Neural progenitor cell (in vitro differentiated cells): ENCODE measurements around the gene SMIM27. TPM values are rescaled to one million over a fixed set of nuclear protein-coding genes. Genes with fewer than 3 reads are reported as not detected.

Source experiments
- DNase-seq: peaks from one replicate; pipeline ENCODE4 v3.0.0-alpha.2; 2016; ENCODE audit warnings: low spot score
- H2AFZ ChIP-seq: fragments of 200-600 bp; sonication (generic); replicated peaks from 2 replicates; pipeline ENCODE4 v1.6.1; 2016; ENCODE audit warnings: antibody characterized with exemption
- H3F3A ChIP-seq: fragments of 200-600 bp; sonication (generic); 2 replicates; pipeline ENCODE4 v1.6.1; 2016; ENCODE audit warnings: antibody characterized with exemption, low read depth
- H3K27ac ChIP-seq: fragments of 200-600 bp; sonication (generic); 2 replicates; pipeline ENCODE4 v1.5.1; 2016; ENCODE audit warnings: mild to moderate bottlenecking
- H3K27me3 ChIP-seq: fragments of 200-600 bp; sonication (generic); 2 replicates; pipeline ENCODE4 v1.6.1; 2016; ENCODE audit warnings: mild to moderate bottlenecking, moderate library complexity
- H3K36me3 ChIP-seq: fragments of 200-600 bp; sonication (generic); 2 replicates; pipeline ENCODE4 v1.5.1; 2016
- H3K4me1 ChIP-seq: fragments of 200-600 bp; sonication (generic); 2 replicates; pipeline ENCODE4 v1.6.1; 2016; ENCODE audit warnings: mixed run types
- H3K4me2 ChIP-seq: fragments of 200-600 bp; sonication (generic); 2 replicates; pipeline ENCODE4 v1.6.1; 2016
- H3K4me3 ChIP-seq: fragments of 200-600 bp; sonication (generic); 2 replicates; pipeline ENCODE4 v1.5.1; 2016
- H3K79me2 ChIP-seq: fragments of 200-600 bp; sonication (generic); 2 replicates; pipeline ENCODE4 v1.6.1; 2016; ENCODE audit warnings: low read depth
- H3K9ac ChIP-seq: fragments of 200-600 bp; sonication (generic); 2 replicates; pipeline ENCODE4 v1.6.1; 2016
- H3K9me3 ChIP-seq: fragments of 200-600 bp; sonication (generic); 2 replicates; pipeline ENCODE4 v1.5.1; 2016; ENCODE audit warnings: low read depth
- H4K20me1 ChIP-seq: fragments of 200-600 bp; sonication (generic); 2 replicates; pipeline ENCODE4 v1.6.1; 2016; ENCODE audit warnings: low read depth
- H3K27ac Mint-ChIP-seq: 3 replicates; pipeline ENCODE4 v1.8.0; 2021; ENCODE audit warnings: mixed read lengths
- H3K27me3 Mint-ChIP-seq: 2 replicates; pipeline ENCODE4 v1.8.0; 2022; ENCODE audit warnings: low read depth, mild to moderate bottlenecking, inconsistent platforms, moderate library complexity, mixed read lengths; ENCODE audit not compliant: insufficient read depth
- H3K36me3 Mint-ChIP-seq: 3 replicates; pipeline ENCODE4 v1.8.0; 2021; ENCODE audit warnings: mixed read lengths
- H3K4me1 Mint-ChIP-seq: 3 replicates; pipeline ENCODE4 v1.8.0; 2021; ENCODE audit warnings: mixed read lengths
- H3K4me3 Mint-ChIP-seq: 3 replicates; pipeline ENCODE4 v1.8.0; 2021; ENCODE audit warnings: mild to moderate bottlenecking, moderate library complexity, mixed read lengths
- H3K9me3 Mint-ChIP-seq: 3 replicates; pipeline ENCODE4 v1.8.0; 2020; ENCODE audit warnings: mixed read lengths
- EZH2 ChIP-seq: fragments of 200-600 bp; sonication (generic); IDR thresholded peaks from 2 replicates; pipeline ENCODE4 v1.6.1; 2017; ENCODE audit warnings: antibody characterized with exemption, mild to moderate bottlenecking, moderate library complexity
- EZH2phosphoT487 ChIP-seq: fragments of 200-600 bp; sonication (generic); IDR thresholded peaks from 2 replicates; pipeline ENCODE4 v1.6.1; 2017; ENCODE audit warnings: antibody characterized with exemption
- total RNA-seq: library from RNA; depleted of rRNA; stranded (reverse); fragments of >200 nt; gene quantifications from 2 replicates; pipeline ENCODE4 v1.2.3, GENCODE V29; 2015; ENCODE audit warnings: low replicate concordance
- TF ChIP-seq, protein P1 (sequence below): fragments of 200-600 bp; sonication (generic); IDR thresholded peaks from 2 replicates; pipeline ENCODE4 v1.5.1; 2017; ENCODE audit warnings: antibody characterized with exemption, mild to moderate bottlenecking

The SMIM27 gene
- total RNA-seq, 1 donor from 2014 or later, result 9.7 TPM

DNA sequence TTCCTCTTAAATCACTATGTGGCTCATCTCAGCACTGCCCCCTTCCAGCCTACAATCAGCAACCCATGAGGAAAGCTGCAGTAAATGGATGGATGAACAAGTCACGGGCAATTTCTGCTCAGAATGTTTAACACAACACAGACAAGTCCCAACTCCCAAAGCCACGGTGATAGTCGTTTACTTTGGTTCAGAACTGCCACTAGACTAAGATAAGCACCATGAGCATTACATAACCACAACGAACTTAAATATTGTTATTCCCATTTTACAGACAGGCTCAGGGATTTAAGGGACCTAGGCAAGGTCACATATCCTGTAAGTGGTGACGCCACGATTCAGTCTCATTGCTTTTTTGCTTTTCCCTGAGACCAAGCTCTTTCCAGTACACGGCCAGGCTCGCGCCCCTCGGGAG lies 2.0 kb upstream of the SMIM27 start:
- Mint-ChIP-seq H3K27me3 (peaks cover 4% of the 10 kb centered on the region), H3K4me3 (peak overlapping the region; percentile 94), H3K36me3 (peaks cover 26% of the 10 kb centered on the region), H3K27ac (peak overlapping the region; percentile 74), H3K9me3 (peaks cover 4% of the 10 kb centered on the region), H3K4me1 (peaks cover 24% of the 10 kb centered on the region)
- Histone ChIP-seq H3F3A (peaks cover 26% of the 10 kb centered on the region), H3K9me3 (no peaks in the 10 kb centered on the region), H4K20me1 (peaks cover 43% of the 10 kb centered on the region), H3K4me1 (peaks cover 13% of the 10 kb centered on the region), H3K4me3 (peak overlapping the region; percentile 86), H2AFZ (peak overlapping the region; percentile 48), H3K9ac (peak overlapping the region; percentile 94), H3K4me2 (peak overlapping the region; percentile 91), H3K36me3 (no peaks in the 10 kb centered on the region), H3K79me2 (peaks cover 77% of the 10 kb centered on the region), H3K27me3 (no peaks in the 10 kb centered on the region), H3K27ac (peak overlapping the region; percentile 90)
- no peak for TF ChIP-seq EZH2phosphoT487
- TF ChIP-seq, protein P1, sequence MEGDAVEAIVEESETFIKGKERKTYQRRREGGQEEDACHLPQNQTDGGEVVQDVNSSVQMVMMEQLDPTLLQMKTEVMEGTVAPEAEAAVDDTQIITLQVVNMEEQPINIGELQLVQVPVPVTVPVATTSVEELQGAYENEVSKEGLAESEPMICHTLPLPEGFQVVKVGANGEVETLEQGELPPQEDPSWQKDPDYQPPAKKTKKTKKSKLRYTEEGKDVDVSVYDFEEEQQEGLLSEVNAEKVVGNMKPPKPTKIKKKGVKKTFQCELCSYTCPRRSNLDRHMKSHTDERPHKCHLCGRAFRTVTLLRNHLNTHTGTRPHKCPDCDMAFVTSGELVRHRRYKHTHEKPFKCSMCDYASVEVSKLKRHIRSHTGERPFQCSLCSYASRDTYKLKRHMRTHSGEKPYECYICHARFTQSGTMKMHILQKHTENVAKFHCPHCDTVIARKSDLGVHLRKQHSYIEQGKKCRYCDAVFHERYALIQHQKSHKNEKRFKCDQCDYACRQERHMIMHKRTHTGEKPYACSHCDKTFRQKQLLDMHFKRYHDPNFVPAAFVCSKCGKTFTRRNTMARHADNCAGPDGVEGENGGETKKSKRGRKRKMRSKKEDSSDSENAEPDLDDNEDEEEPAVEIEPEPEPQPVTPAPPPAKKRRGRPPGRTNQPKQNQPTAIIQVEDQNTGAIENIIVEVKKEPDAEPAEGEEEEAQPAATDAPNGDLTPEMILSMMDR, result peak; percentile 9
- DNase-seq, result peak; percentile 33

DNA sequence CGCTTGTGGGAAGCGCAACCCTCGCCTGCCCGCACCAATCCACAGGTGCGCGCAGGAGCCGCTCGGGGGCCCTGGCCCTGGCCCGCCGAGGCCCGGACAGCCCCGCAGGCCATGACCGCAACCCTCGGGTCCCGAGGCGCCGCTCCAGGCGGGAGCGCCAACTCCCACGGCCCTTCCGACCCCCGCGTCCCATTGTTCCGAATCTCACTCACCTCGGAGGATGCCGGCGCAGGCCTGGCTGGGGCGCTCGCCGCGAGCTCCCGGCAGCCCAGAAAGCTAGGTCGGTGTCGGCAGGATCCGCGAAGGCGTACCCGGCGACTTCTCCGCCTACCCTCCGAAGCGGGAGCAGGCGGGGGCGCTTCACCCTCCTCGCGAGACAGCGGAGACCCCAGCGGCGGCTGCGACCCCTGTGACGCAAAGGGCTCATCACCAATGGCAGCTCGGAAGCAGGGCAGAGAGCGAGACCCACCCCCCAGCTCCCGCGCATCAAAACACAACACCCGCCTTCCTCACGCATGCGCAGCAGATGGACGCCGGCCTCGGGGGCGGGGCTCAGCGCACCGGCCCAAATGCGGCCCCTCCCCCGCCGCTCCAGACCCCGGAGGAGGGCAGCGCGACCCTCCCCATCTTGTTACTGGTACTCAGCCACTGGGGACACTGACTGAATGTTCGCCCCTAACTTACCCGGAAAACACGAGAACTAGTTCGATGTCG lies 1.4 kb upstream of the SMIM27 start:
- peaks cover 37% of the 10 kb centered on the region for H4K20me1 ChIP-seq
- no peaks in the 10 kb centered on the region for H3K36me3 ChIP-seq
- peak overlapping the region; percentile 48 for H2AFZ ChIP-seq
- DNase-seq, result peak; percentile 98
- Mint-ChIP-seq H3K27me3 (peaks cover 4% of the 10 kb centered on the region), H3K36me3 (peaks cover 26% of the 10 kb centered on the region), H3K4me3 (peak overlapping the region; percentile 94), H3K27ac (peak overlapping the region; percentile 100), H3K9me3 (peaks cover 4% of the 10 kb centered on the region), H3K4me1 (peaks cover 24% of the 10 kb centered on the region)
- H3K4me1 ChIP-seq, result peaks cover 13% of the 10 kb centered on the region
- H3K27me3 ChIP-seq, result no peaks in the 10 kb centered on the region
- peak overlapping the region; percentile 90 for H3K27ac ChIP-seq
- peak overlapping the region; percentile 97 for H3K9ac ChIP-seq
- H3K4me3 ChIP-seq, result peak overlapping the region; percentile 86
- peaks cover 71% of the 10 kb centered on the region for H3K79me2 ChIP-seq
- H3F3A ChIP-seq, result peaks cover 26% of the 10 kb centered on the region
- TF ChIP-seq, protein P1, result peak; percentile 19
- TF ChIP-seq EZH2 (no peak), EZH2phosphoT487 (no peak)
- no peaks in the 10 kb centered on the region for H3K9me3 ChIP-seq
- H3K4me2 ChIP-seq, result peak overlapping the region; percentile 91

DNA sequence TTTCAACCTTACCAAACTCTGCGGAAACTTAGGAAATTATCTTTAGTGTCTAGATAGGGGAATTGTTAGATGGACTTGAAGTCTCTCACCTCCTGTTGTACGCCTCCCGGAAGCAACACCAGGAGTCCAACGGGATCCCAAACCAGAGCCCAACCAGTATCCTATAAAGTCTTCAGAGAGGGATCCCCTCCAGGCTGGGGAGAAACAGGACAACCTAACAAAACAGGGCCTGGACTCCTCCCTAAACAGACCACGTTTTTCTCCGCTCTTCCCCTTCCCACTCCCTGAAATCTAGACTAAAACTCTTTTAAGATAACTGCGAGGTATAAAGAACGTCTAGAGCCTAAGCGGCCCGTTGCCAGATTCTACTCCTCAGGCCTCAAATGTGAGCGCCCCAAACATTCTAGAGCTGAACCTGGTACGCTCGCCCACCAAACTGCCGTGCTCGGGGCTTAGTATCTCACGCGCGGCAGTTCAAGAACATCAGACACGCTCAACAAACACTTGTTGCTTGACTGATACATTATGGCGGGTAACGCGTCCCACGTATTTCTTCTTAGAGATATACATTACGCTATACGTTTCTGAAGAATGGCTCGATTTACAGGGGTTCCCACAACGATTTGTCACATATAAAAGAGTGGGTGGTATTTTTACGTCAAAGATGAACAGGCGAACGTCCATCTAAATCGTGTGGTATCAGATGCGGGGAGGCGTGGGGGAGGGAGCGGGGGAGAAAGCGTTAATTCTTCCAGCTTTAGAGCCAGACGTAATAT lies 663 bp upstream of the SMIM27 start:
- Mint-ChIP-seq H3K27me3 (peaks cover 4% of the 10 kb centered on the region), H3K36me3 (peaks cover 25% of the 10 kb centered on the region), H3K4me1 (peaks cover 24% of the 10 kb centered on the region), H3K4me3 (peak overlapping the region; percentile 94), H3K9me3 (peaks cover 4% of the 10 kb centered on the region), H3K27ac (peak overlapping the region; percentile 100)
- H3K4me2 ChIP-seq, result peak overlapping the region; percentile 91
- no peaks in the 10 kb centered on the region for H3K27me3 ChIP-seq
- peak overlapping the region; percentile 62 for H3K27ac ChIP-seq
- DNase-seq, result peak; percentile 65
- peak overlapping the region; percentile 17 for H2AFZ ChIP-seq
- peak overlapping the region; percentile 97 for H3K9ac ChIP-seq
- TF ChIP-seq EZH2 (no peak), EZH2phosphoT487 (no peak)
- TF ChIP-seq, protein P1, result no peak
- H3K9me3 ChIP-seq, result no peaks in the 10 kb centered on the region
- H3K4me3 ChIP-seq, result peak overlapping the region; percentile 86
- no peaks in the 10 kb centered on the region for H3K36me3 ChIP-seq
- H3F3A ChIP-seq, result peaks cover 26% of the 10 kb centered on the region
- peaks cover 64% of the 10 kb centered on the region for H3K79me2 ChIP-seq
- peaks cover 29% of the 10 kb centered on the region for H4K20me1 ChIP-seq
- H3K4me1 ChIP-seq, result peaks cover 13% of the 10 kb centered on the region
